Activated CD8-positive, alpha-beta T cell treated with anti-CD3 and anti-CD28 coated beads, Interleukin-2, amount 10 ng/mL, durations not matched to agents 7 days and 5 days (primary cell): Measurements from ENCODE around the gene NRCAM. TPM values are rescaled to one million over a fixed set of nuclear protein-coding genes. Genes with fewer than 3 reads are reported as not detected.

ENCODE experiments used
- ATAC-seq: fragments of 150-1000 bp; cut with Tn5 transposase; one replicate; pipeline ENCODE4 v1.10.0; 2021; ENCODE audit warnings: moderate library complexity
- CTCF ChIA-PET: fragments of 350-600 bp; sonication (Branson Sonifier 250); formaldehyde crosslinking; loops from one replicate; lab custom pipeline; 2021; ENCODE audit warnings: antibody characterized with exemption; lab: Charles Lee
- POLR2A ChIA-PET: fragments of 350-600 bp; sonication (Branson Sonifier 250); formaldehyde crosslinking; loops from one replicate; lab custom pipeline; 2021; ENCODE audit warnings: antibody characterized with exemption; lab: Charles Lee
- DNase-seq: peaks from one replicate; pipeline ENCODE4 v3.0.0-alpha.2; 2020
- H3K27ac Mint-ChIP-seq: one replicate; pipeline ENCODE4 v1.8.0; 2021; ENCODE audit warnings: mild to moderate bottlenecking, mixed read lengths
- H3K27me3 Mint-ChIP-seq: one replicate; pipeline ENCODE4 v1.8.0; 2021; ENCODE audit warnings: low read depth, mixed read lengths
- H3K36me3 Mint-ChIP-seq: one replicate; pipeline ENCODE4 v1.8.0; 2021; ENCODE audit warnings: low read depth, mixed read lengths
- H3K4me1 Mint-ChIP-seq: one replicate; pipeline ENCODE4 v1.8.0; 2021; ENCODE audit warnings: low read depth, mixed read lengths
- H3K4me3 Mint-ChIP-seq: one replicate; pipeline ENCODE4 v1.8.0; 2021; ENCODE audit warnings: mild to moderate bottlenecking, mixed read lengths
- H3K9me3 Mint-ChIP-seq: one replicate; pipeline ENCODE4 v1.8.0; 2022; ENCODE audit warnings: mixed read lengths; ENCODE audit not compliant: insufficient read depth
- total RNA-seq, 2 experiments: library from RNA; stranded (reverse); gene quantifications; one replicate each; pipeline ENCODE4 v1.2.3, GENCODE V29; 2021

The NRCAM gene
- total RNA-seq, 2 experiments from 2014 or later: 0.05 to 0.47 TPM

GRCh38 chr7:108197371-108198091 lies 258.7 kb downstream of the NRCAM start:
- Mint-ChIP-seq H3K27ac (no peak overlapping the region), H3K27me3 (no peaks in the 10 kb centered on the region), H3K4me3 (no peak overlapping the region), H3K4me1 (no peaks in the 10 kb centered on the region), H3K36me3 (no peaks in the 10 kb centered on the region), H3K9me3 (no peaks in the 10 kb centered on the region)
- POLR2A ChIA-PET: no interaction called here
- DNase-seq (no peak), ATAC-seq (no peak)
- CTCF ChIA-PET: interaction anchor here (1.0 to 1.3 kb wide), 2 partner anchors 9 to 16 kb away, joined by 3 read pairs; no protein-coding TSS in a partner anchor

- POLR2A ChIA-PET: no interaction called here
- no peaks in the 10 kb centered on the region for H3K36me3 Mint-ChIP-seq
- no peak for DNase-seq
- CTCF ChIA-PET: no interaction called here
- no peaks in the 10 kb centered on the region for H3K27me3 Mint-ChIP-seq
- ATAC-seq: no peak
- H3K27ac Mint-ChIP-seq: no peak overlapping the region
- H3K4me1 Mint-ChIP-seq: no peaks in the 10 kb centered on the region
- no peak overlapping the region for H3K4me3 Mint-ChIP-seq
- H3K9me3 Mint-ChIP-seq: no peaks in the 10 kb centered on the region
Measured at GRCh38 chr7:108196004-108196403, 260.2 kb downstream of the NRCAM start.

GRCh38 chr7:108193594-108194498 lies 262.4 kb downstream of the NRCAM start:
- Mint-ChIP-seq H3K36me3 (no peaks in the 10 kb centered on the region), H3K4me3 (no peak overlapping the region), H3K27ac (no peak overlapping the region), H3K4me1 (peaks cover 11% of the 10 kb centered on the region), H3K27me3 (no peaks in the 10 kb centered on the region), H3K9me3 (no peaks in the 10 kb centered on the region)
- no peak for DNase-seq
- no peak for ATAC-seq
- POLR2A ChIA-PET: no interaction called here
- CTCF ChIA-PET: interaction anchor here (1.4 to 1.6 kb wide), 2 partner anchors 11 to 19 kb away, joined by 4 read pairs; no protein-coding TSS in a partner anchor

DNA sequence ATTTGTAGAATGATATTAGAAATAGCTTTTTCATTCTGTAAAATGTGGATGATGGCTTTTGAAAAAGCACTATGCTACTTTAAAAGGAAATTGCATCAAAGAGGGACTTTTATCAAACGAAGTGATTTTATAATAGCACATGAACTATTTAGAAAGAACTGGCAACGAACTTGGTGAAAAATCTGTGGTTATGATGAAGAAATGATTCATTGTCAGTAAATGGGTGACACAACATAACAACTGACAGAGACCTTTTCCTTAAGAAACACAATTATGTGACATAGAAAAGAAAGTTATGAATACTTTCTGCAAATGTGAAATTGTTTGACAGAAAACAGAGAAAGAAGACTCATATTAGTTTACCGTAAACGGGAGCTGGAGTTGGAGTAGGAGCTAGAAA lies 265.3 kb downstream of the NRCAM start:
- no peak overlapping the region for H3K4me3 Mint-ChIP-seq
- CTCF ChIA-PET: interaction anchor here (1.2 to 2.0 kb wide), 3 partner anchors 10 to 308 kb away, joined by 3 to 8 read pairs (median 3); no protein-coding TSS in a partner anchor
- no peak overlapping the region for H3K27ac Mint-ChIP-seq
- no peaks in the 10 kb centered on the region for H3K27me3 Mint-ChIP-seq
- no peaks in the 10 kb centered on the region for H3K36me3 Mint-ChIP-seq
- no peaks in the 10 kb centered on the region for H3K9me3 Mint-ChIP-seq
- peaks cover 17% of the 10 kb centered on the region for H3K4me1 Mint-ChIP-seq
- DNase-seq (no peak), ATAC-seq (no peak)
- POLR2A ChIA-PET: no interaction called here

DNA sequence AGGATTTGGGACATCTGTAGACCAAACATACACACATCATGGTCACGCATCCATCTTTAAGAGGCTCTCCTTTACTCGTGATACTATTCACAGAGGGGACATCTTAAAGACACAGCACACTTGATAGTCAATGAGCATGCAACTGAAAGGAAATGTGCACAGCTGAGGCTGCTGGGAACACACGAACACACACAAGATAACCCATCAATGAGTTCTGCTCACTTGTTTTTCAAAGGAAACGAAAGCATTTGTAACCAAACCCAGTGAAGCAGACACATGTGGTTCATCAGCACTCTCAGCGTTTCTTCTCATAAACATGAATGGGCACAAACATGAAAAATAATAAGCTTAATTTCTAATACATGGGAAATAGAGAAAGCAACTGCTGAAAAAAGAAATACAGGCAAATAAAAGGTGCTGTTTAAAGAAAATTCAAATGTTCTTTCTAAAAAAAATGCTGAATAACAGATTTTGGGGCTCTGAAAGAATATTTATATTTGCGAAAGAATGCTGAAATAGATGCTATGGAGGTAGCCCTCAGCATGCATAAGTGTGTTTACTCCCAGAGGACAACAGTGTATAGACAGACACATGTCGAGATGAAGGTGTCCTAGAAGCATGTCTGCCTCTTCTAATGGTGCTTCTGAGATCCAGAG lies 266.4 kb downstream of the NRCAM start:
- no peaks in the 10 kb centered on the region for H3K27me3 Mint-ChIP-seq
- peak overlapping the region; percentile 30 for H3K27ac Mint-ChIP-seq
- peak; percentile 73 for ATAC-seq
- no peak overlapping the region for H3K4me3 Mint-ChIP-seq
- no peaks in the 10 kb centered on the region for H3K9me3 Mint-ChIP-seq
- ChIA-PET POLR2A (no interaction called here), CTCF (interaction anchor here (1.2 to 2.2 kb wide), 4 partner anchors 9 to 309 kb away, joined by 3 to 10 read pairs (median 6); no protein-coding TSS in a partner anchor)
- peak; percentile 33 for DNase-seq
- H3K4me1 Mint-ChIP-seq: peaks cover 17% of the 10 kb centered on the region
- H3K36me3 Mint-ChIP-seq: no peaks in the 10 kb centered on the region

- H3K27ac Mint-ChIP-seq: no peak overlapping the region
- CTCF ChIA-PET: interaction anchor here (1.3 to 2.2 kb wide), 3 partner anchors 264 to 310 kb away, joined by 3 to 10 read pairs (median 4); no protein-coding TSS in a partner anchor
- no peak overlapping the region for H3K4me3 Mint-ChIP-seq
- DNase-seq (no peak), ATAC-seq (no peak)
- H3K36me3 Mint-ChIP-seq: no peaks in the 10 kb centered on the region
- POLR2A ChIA-PET: no interaction called here
- no peaks in the 10 kb centered on the region for H3K27me3 Mint-ChIP-seq
- H3K9me3 Mint-ChIP-seq: no peaks in the 10 kb centered on the region
- H3K4me1 Mint-ChIP-seq: peaks cover 17% of the 10 kb centered on the region
Measured at GRCh38 chr7:108188724-108189123, 267.5 kb downstream of the NRCAM start.

- no peaks in the 10 kb centered on the region for H3K36me3 Mint-ChIP-seq
- POLR2A ChIA-PET: interaction anchor here (0.6 kb wide), 1 partner anchor 55 kb away, joined by 3 read pairs; no protein-coding TSS in a partner anchor
- no peaks in the 10 kb centered on the region for H3K4me1 Mint-ChIP-seq
- DNase-seq (no peak), ATAC-seq (no peak)
- H3K4me3 Mint-ChIP-seq: no peak overlapping the region
- no peak overlapping the region for H3K27ac Mint-ChIP-seq
- H3K9me3 Mint-ChIP-seq: no peaks in the 10 kb centered on the region
- CTCF ChIA-PET: interaction anchor here (0.7 to 1.3 kb wide), 10 partner anchors 9 to 317 kb away, joined by 3 to 8 read pairs (median 4); no protein-coding TSS in a partner anchor
- H3K27me3 Mint-ChIP-seq: no peaks in the 10 kb centered on the region
Measured at GRCh38 chr7:108181073-108181985, 274.9 kb downstream of the NRCAM start.

- ChIA-PET POLR2A (no interaction called here), CTCF (interaction anchor here (4.1 kb wide), 1 partner anchor 319 kb away, joined by 26 read pairs; no protein-coding TSS in a partner anchor)
- H3K27ac Mint-ChIP-seq: no peak overlapping the region
- ATAC-seq (no peak), DNase-seq (no peak)
- no peaks in the 10 kb centered on the region for H3K4me1 Mint-ChIP-seq
- H3K4me3 Mint-ChIP-seq: no peak overlapping the region
- no peaks in the 10 kb centered on the region for H3K27me3 Mint-ChIP-seq
- no peaks in the 10 kb centered on the region for H3K9me3 Mint-ChIP-seq
- no peaks in the 10 kb centered on the region for H3K36me3 Mint-ChIP-seq
Measured at GRCh38 chr7:108178398-108178797, 277.8 kb downstream of the NRCAM start.

- no peak overlapping the region for H3K27ac Mint-ChIP-seq
- ChIA-PET POLR2A (no interaction called here), CTCF (interaction anchor here (0.8 to 1.7 kb wide), 3 partner anchors 10 to 326 kb away, joined by 3 to 4 read pairs (median 3); no protein-coding TSS in a partner anchor)
- no peaks in the 10 kb centered on the region for H3K36me3 Mint-ChIP-seq
- H3K4me3 Mint-ChIP-seq: no peak overlapping the region
- no peaks in the 10 kb centered on the region for H3K4me1 Mint-ChIP-seq
- no peak for ATAC-seq
- H3K27me3 Mint-ChIP-seq: no peaks in the 10 kb centered on the region
- H3K9me3 Mint-ChIP-seq: no peaks in the 10 kb centered on the region
- DNase-seq: no peak
Measured at GRCh38 chr7:108171164-108171563, 285.1 kb downstream of the NRCAM start.

- DNase-seq (no peak), ATAC-seq (no peak)
- Mint-ChIP-seq H3K4me1 (no peaks in the 10 kb centered on the region), H3K27ac (no peak overlapping the region), H3K36me3 (no peaks in the 10 kb centered on the region), H3K9me3 (no peaks in the 10 kb centered on the region), H3K27me3 (no peaks in the 10 kb centered on the region), H3K4me3 (no peak overlapping the region)
- ChIA-PET CTCF (interaction anchor here (1.2 to 1.7 kb wide), 2 partner anchors 24 to 327 kb away, joined by 3 to 4 read pairs; no protein-coding TSS in a partner anchor), POLR2A (no interaction called here)
Measured at GRCh38 chr7:108170251-108170650, 286.0 kb downstream of the NRCAM start.
